ENCODE results near the gene NKAIN1. TPM values are rescaled to one million over a fixed set of nuclear protein-coding genes. Genes with fewer than 3 reads are reported as not detected.

NKAIN1 gene
- total RNA-seq, 1 experiment from 2014 or later: 1.7 TPM

DNA sequence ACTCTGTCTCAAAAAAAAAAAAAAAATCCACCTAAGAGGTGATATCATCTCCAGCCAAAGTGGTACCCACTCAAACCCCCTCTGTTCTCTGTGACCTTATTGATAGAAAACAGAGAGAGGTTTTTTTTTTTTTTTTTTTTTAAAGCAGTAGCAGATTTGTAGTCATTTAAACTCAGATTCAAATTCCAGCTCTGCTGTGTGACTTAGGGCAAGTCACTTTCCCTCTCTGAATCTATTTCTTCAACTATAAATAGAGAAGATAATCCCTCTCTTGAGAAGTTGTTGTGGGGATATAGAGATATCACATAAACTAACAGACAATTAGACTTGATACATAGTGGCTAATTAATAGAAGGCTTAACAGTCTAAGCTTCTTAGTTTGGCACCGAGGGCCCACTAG, 48.4 kb downstream of the NKAIN1 start:
- Histone ChIP-seq H3K9me3 (ENCODE audit: control insufficient read depth, insufficient read depth, low read depth, low read length) (no peaks in the 10 kb centered on the region), H3K27me3 (ENCODE audit: control insufficient read depth, insufficient read depth, low read length) (0 out of 2 replicates have a peak, but pooled peaks cover 2% of the 10 kb centered on the region), H3K4me1 (ENCODE audit: control insufficient read depth, insufficient read depth, low read length) (no peaks in the 10 kb centered on the region), H3K36me3 (ENCODE audit: control insufficient read depth, insufficient read depth, low read length) (no peaks in the 10 kb centered on the region), H3K27ac (ENCODE audit: low read length) (no peak overlapping the region), H3K4me3 (ENCODE audit: low read depth in 2 of 2, low read length in 2 of 2) (no peak overlapping the region)
- DNase-seq (ENCODE audit: low read depth, low spot score) (no peak), ATAC-seq (no peak)
- ChIA-PET POLR2A (no interaction called here), CTCF (no interaction called here)
- in situ Hi-C loops (cut with HindIII; ENCODE audit: low pct_unique_long_range_greater_than_20kb, low sequenced_read_pairs) (no loop called here), intact Hi-C loops (cut with micrococcal nuclease; ENCODE audit: unreplicated experiment) (no loop called here)
- TF ChIP-seq SIN3A (IDR thresholded peaks at IDR 0.05; ENCODE audit: borderline replicate concordance, insufficient read depth, low read depth, low read length) (no peak), POLR2AphosphoS5 (IDR thresholded peaks at IDR 0.05; ENCODE audit: low read depth, low read length) (no peak), TCF7L2 (IDR thresholded peaks at IDR 0.05; ENCODE audit: low read depth, low read length) (no peak)
- TF ChIP-seq, protein P1, sequence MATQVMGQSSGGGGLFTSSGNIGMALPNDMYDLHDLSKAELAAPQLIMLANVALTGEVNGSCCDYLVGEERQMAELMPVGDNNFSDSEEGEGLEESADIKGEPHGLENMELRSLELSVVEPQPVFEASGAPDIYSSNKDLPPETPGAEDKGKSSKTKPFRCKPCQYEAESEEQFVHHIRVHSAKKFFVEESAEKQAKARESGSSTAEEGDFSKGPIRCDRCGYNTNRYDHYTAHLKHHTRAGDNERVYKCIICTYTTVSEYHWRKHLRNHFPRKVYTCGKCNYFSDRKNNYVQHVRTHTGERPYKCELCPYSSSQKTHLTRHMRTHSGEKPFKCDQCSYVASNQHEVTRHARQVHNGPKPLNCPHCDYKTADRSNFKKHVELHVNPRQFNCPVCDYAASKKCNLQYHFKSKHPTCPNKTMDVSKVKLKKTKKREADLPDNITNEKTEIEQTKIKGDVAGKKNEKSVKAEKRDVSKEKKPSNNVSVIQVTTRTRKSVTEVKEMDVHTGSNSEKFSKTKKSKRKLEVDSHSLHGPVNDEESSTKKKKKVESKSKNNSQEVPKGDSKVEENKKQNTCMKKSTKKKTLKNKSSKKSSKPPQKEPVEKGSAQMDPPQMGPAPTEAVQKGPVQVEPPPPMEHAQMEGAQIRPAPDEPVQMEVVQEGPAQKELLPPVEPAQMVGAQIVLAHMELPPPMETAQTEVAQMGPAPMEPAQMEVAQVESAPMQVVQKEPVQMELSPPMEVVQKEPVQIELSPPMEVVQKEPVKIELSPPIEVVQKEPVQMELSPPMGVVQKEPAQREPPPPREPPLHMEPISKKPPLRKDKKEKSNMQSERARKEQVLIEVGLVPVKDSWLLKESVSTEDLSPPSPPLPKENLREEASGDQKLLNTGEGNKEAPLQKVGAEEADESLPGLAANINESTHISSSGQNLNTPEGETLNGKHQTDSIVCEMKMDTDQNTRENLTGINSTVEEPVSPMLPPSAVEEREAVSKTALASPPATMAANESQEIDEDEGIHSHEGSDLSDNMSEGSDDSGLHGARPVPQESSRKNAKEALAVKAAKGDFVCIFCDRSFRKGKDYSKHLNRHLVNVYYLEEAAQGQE (IDR thresholded peaks at IDR 0.05; ENCODE audit: insufficient read depth in 1 of 2, low read depth in 2 of 2, low read length in 1 of 2): no peak
- TF ChIP-seq, protein P2, sequence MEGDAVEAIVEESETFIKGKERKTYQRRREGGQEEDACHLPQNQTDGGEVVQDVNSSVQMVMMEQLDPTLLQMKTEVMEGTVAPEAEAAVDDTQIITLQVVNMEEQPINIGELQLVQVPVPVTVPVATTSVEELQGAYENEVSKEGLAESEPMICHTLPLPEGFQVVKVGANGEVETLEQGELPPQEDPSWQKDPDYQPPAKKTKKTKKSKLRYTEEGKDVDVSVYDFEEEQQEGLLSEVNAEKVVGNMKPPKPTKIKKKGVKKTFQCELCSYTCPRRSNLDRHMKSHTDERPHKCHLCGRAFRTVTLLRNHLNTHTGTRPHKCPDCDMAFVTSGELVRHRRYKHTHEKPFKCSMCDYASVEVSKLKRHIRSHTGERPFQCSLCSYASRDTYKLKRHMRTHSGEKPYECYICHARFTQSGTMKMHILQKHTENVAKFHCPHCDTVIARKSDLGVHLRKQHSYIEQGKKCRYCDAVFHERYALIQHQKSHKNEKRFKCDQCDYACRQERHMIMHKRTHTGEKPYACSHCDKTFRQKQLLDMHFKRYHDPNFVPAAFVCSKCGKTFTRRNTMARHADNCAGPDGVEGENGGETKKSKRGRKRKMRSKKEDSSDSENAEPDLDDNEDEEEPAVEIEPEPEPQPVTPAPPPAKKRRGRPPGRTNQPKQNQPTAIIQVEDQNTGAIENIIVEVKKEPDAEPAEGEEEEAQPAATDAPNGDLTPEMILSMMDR (IDR thresholded peaks at IDR 0.05): no peak
- no TSS peak for BruUV-seq (replicated peaks)

DNA sequence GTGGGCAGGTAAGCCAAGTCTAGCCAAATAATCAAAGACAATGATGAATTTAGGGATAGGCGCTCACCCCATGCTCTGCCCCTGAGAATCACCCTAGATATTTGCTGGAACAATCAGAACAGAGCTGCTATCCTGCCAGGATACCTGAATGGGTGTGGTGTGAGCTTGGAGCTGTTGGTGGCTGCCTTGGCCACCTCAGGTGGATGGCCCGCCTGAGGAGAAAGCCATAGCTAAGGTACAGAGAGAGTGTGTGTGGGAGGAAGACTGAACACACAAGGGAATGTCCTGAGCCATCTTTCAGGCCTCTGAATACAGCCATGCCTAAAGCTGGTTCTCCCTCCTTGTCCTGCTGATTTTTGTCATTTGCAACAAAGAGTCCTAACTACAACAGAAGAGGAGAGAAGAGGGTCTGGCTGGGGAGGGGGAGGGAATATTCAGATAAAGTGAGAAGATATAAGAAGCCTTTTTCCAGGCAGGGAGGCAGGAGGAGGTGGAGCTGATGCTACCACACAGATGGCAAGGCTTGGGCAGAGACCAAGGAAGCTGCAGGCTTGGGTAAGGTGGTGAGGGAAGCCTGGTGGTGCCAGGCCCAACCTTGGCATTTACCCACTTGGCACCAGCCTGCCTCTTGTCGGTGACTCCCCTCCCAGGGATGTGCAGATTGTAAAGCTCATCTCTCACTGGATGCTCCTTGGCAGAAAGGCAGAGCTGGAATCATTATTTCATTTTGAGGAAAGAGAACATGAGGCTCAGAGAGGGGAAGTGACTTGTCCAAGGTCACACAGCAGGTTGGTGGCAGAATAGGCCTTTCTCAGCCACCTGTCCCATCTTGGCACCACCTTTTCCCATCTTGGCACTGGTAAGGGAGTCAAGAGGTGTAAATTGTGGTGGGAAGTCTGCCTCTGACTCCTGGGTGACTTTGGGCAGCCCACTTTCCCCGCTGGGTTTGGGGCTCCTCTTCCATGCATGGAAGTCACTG, 49.7 kb downstream of the NKAIN1 start:
- POLR2A ChIA-PET: interaction anchor here (0.6 kb wide), 1 partner anchor 73 kb away, joined by 3 read pairs; no protein-coding TSS in a partner anchor
- Histone ChIP-seq H3K4me3 (ENCODE audit: low read depth in 2 of 2, low read length in 2 of 2) (no peak overlapping the region), H3K27ac (ENCODE audit: low read length) (no peak overlapping the region), H3K9me3 (ENCODE audit: control insufficient read depth, insufficient read depth, low read depth, low read length) (no peaks in the 10 kb centered on the region), H3K27me3 (ENCODE audit: control insufficient read depth, insufficient read depth, low read length) (0 out of 2 replicates have a peak, but pooled peaks cover 2% of the 10 kb centered on the region), H3K36me3 (ENCODE audit: control insufficient read depth, insufficient read depth, low read length) (no peaks in the 10 kb centered on the region), H3K4me1 (ENCODE audit: control insufficient read depth, insufficient read depth, low read length) (no peaks in the 10 kb centered on the region)
- intact Hi-C loops (cut with micrococcal nuclease; ENCODE audit: unreplicated experiment): loop anchor here (2.0 to 10.0 kb wide), 2 partner anchors 45 to 151 kb away; partner anchors contain the start of gene NKAIN1
- ATAC-seq (no peak), DNase-seq (ENCODE audit: low read depth, low spot score) (no peak)
- CTCF ChIA-PET: interaction anchor here (0.6 kb wide), 1 partner anchor 25 kb away, joined by 6 read pairs; no protein-coding TSS in a partner anchor
- BruUV-seq (replicated peaks): no TSS peak
- in situ Hi-C loops (cut with HindIII; ENCODE audit: low pct_unique_long_range_greater_than_20kb, low sequenced_read_pairs): no loop called here
- TF ChIP-seq, protein P2 (IDR thresholded peaks at IDR 0.05): no peak
- TF ChIP-seq, protein P1 (IDR thresholded peaks at IDR 0.05; ENCODE audit: insufficient read depth in 1 of 2, low read depth in 2 of 2, low read length in 1 of 2): no peak
- TF ChIP-seq TCF7L2 (IDR thresholded peaks at IDR 0.05; ENCODE audit: low read depth, low read length) (no peak), SIN3A (IDR thresholded peaks at IDR 0.05; ENCODE audit: borderline replicate concordance, insufficient read depth, low read depth, low read length) (no peak), POLR2AphosphoS5 (IDR thresholded peaks at IDR 0.05; ENCODE audit: low read depth, low read length) (no peak)
